HG02840 (cell line): ENCODE results near the gene CTNNA1.
"Not testable (repeated sequence)": the region's sequence is repeated elsewhere in the genome, so short reads cannot be mapped to it uniquely, and the experiment has no call there.

Experiments
- ATAC-seq: cut with Tn5 transposase; IDR thresholded peaks from one replicate; pipeline ENCODE4 v1.9.1; 2021; ENCODE audit warnings: mild to moderate bottlenecking, moderate library complexity, moderate number of reproducible peaks; ENCODE audit not compliant: unreplicated experiment, low FRiP score

CTNNA1 gene

GRCh38 chr5:138752951-138753793 is at the start of gene CTNNA1:
Gene CTNNA1 (plus strand): TSS chr5:138753425. CDS start chr5:138781925, 28,500 bp downstream.
- peak; percentile 66 for ATAC-seq

- not testable (repeated sequence) for ATAC-seq
These were observed 49.4 kb upstream of the CTNNA1 start for GRCh38 chr5:138703777-138704176.

- no peak for ATAC-seq
These were observed 48.2 kb upstream of the CTNNA1 start for GRCh38 chr5:138705007-138705406.

- no peak for ATAC-seq
These were observed 47.7 kb upstream of the CTNNA1 start for GRCh38 chr5:138705567-138705966.

- no peak for ATAC-seq
These were observed 46.4 kb upstream of the CTNNA1 start for GRCh38 chr5:138706655-138707480.

GRCh38 chr5:138708791-138709190 is 44.4 kb upstream of the CTNNA1 start:
- no peak for ATAC-seq

- ATAC-seq: no peak
These were observed 44.0 kb upstream of the CTNNA1 start for GRCh38 chr5:138709202-138709601.

GRCh38 chr5:138711087-138711486 is 42.1 kb upstream of the CTNNA1 start:
- ATAC-seq: no peak

GRCh38 chr5:138711811-138712210 is 41.4 kb upstream of the CTNNA1 start:
- no peak for ATAC-seq

GRCh38 chr5:138712324-138712723 is 40.9 kb upstream of the CTNNA1 start:
- ATAC-seq: no peak

GRCh38 chr5:138712791-138713190 is 40.4 kb upstream of the CTNNA1 start:
- no peak for ATAC-seq

- ATAC-seq: no peak
These were observed 40.0 kb upstream of the CTNNA1 start for GRCh38 chr5:138713247-138713646.

GRCh38 chr5:138714694-138715093 is 38.5 kb upstream of the CTNNA1 start:
- ATAC-seq: no peak

- not testable (repeated sequence) for ATAC-seq
These were observed 37.2 kb upstream of the CTNNA1 start for GRCh38 chr5:138715931-138716432.

GRCh38 chr5:138716456-138716924 is 36.7 kb upstream of the CTNNA1 start:
- ATAC-seq: no peak

GRCh38 chr5:138717399-138717798 is 35.8 kb upstream of the CTNNA1 start:
- ATAC-seq: no peak

- no peak for ATAC-seq
These were observed 33.4 kb upstream of the CTNNA1 start for GRCh38 chr5:138719811-138720210.

- ATAC-seq: no peak
These were observed 32.4 kb upstream of the CTNNA1 start for GRCh38 chr5:138720840-138721239.

GRCh38 chr5:138721979-138722378 is 31.2 kb upstream of the CTNNA1 start:
- no peak for ATAC-seq

- ATAC-seq: no peak
These were observed 30.6 kb upstream of the CTNNA1 start for GRCh38 chr5:138722544-138723177.
